Activated CD4-positive, alpha-beta T cell treated with anti-CD3 and anti-CD28 coated beads, Interleukin-2, amount 10 ng/mL, durations not matched to agents 7 days and 5 days (primary cell): Measurements from ENCODE around the gene GRK5. TPM values are rescaled to one million over a fixed set of nuclear protein-coding genes. Genes with fewer than 3 reads are reported as not detected.

Experiments
- CTCF ChIA-PET: fragments of 350-600 bp; sonication (Branson Sonifier 250); formaldehyde crosslinking; loops from one replicate; lab custom pipeline; 2021; ENCODE audit warnings: antibody characterized with exemption; lab: Charles Lee
- POLR2A ChIA-PET: fragments of 350-600 bp; sonication (Branson Sonifier 250); formaldehyde crosslinking; loops from one replicate; lab custom pipeline; 2021; ENCODE audit warnings: antibody characterized with exemption; lab: Charles Lee
- DNase-seq: peaks from one replicate; pipeline ENCODE4 v3.0.0-alpha.2; 2020
- H3K27ac Mint-ChIP-seq: one replicate; pipeline ENCODE4 v1.8.0; 2021; ENCODE audit warnings: mild to moderate bottlenecking, moderate library complexity, mixed read lengths
- H3K27me3 Mint-ChIP-seq: one replicate; pipeline ENCODE4 v1.8.0; 2021; ENCODE audit warnings: mixed read lengths
- H3K36me3 Mint-ChIP-seq: one replicate; pipeline ENCODE4 v1.8.0; 2021; ENCODE audit warnings: low read depth, mixed read lengths
- H3K4me1 Mint-ChIP-seq: one replicate; pipeline ENCODE4 v1.8.0; 2021; ENCODE audit warnings: mixed read lengths
- H3K4me3 Mint-ChIP-seq: one replicate; pipeline ENCODE4 v1.8.0; 2021; ENCODE audit warnings: mild to moderate bottlenecking, moderate library complexity, mixed read lengths
- H3K9me3 Mint-ChIP-seq: one replicate; pipeline ENCODE4 v1.8.0; 2021; ENCODE audit warnings: mixed read lengths
- total RNA-seq, 2 experiments: library from RNA; stranded (reverse); gene quantifications; one replicate each; pipeline ENCODE4 v1.2.3, GENCODE V29; 2021

Gene GRK5
- total RNA-seq, 2 experiments from 2014 or later: 26.0 to 27.5 TPM

DNA sequence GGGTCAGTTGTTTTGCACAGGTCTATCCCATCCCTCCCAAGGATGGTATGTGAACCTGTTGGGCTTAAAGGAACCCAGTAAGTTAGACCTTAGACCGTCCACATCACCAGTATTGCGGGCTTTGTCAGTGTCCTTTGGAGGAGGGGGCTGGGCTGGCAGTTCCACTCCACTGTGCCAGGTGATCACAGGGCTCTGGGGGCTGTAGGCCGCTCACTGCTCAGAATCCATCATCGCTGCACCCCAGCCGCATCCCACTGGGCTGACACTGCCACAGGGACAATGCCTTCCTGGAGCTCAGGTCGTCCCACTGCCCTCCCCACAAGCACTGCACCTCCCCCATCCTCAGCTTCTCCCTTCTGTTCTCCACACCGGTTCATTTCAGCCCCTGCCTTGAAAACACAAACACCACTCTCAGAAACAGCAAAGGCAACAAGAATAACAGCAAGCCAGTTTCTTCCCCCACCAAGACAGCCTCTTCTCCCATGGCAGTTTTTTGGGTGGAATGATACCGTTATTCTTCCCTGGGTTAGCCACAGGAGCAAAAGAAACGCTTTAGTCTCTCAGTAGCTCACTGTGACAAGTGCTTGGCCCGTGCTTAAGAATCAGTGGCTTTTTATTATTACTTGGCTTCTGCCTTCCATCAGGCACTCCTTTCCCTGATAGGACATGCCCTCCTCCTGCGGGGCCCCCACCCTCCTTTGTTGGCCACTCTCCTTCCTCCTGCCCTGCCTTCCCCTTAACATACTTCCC is 111.2 kb downstream of the GRK5 start:
- no peaks in the 10 kb centered on the region for H3K9me3 Mint-ChIP-seq
- H3K27ac Mint-ChIP-seq: no peak overlapping the region
- no peaks in the 10 kb centered on the region for H3K36me3 Mint-ChIP-seq
- H3K4me3 Mint-ChIP-seq: no peak overlapping the region
- no peak for DNase-seq
- H3K4me1 Mint-ChIP-seq: peaks cover 34% of the 10 kb centered on the region
- POLR2A ChIA-PET: no interaction called here
- CTCF ChIA-PET: interaction anchor here (1.0 to 1.2 kb wide), 2 partner anchors 12 to 71 kb away, joined by 3 to 5 read pairs; no protein-coding TSS in a partner anchor
- H3K27me3 Mint-ChIP-seq: peaks cover 19% of the 10 kb centered on the region

GRCh38 chr10:119319161-119319919 is 112.0 kb downstream of the GRK5 start:
- no peaks in the 10 kb centered on the region for H3K9me3 Mint-ChIP-seq
- POLR2A ChIA-PET: no interaction called here
- peaks cover 26% of the 10 kb centered on the region for H3K4me1 Mint-ChIP-seq

GRCh38 chr10:119319920-119320258 is 112.5 kb downstream of the GRK5 start:
- CTCF ChIA-PET: interaction anchor here (0.6 kb wide), 1 partner anchor 174 kb away, joined by 3 read pairs; no protein-coding TSS in a partner anchor

More at GRCh38 chr10:119319161-119319919, 112.0 kb downstream of the GRK5 start:
- Mint-ChIP-seq H3K36me3 (no peaks in the 10 kb centered on the region), H3K4me3 (no peak overlapping the region), H3K27me3 (peaks cover 19% of the 10 kb centered on the region), H3K27ac (no peak overlapping the region)
- DNase-seq: no peak
- CTCF ChIA-PET: interaction anchor here (0.6 to 1.2 kb wide), 3 partner anchors 13 to 175 kb away, joined by 3 to 5 read pairs (median 3); no protein-coding TSS in a partner anchor

DNA sequence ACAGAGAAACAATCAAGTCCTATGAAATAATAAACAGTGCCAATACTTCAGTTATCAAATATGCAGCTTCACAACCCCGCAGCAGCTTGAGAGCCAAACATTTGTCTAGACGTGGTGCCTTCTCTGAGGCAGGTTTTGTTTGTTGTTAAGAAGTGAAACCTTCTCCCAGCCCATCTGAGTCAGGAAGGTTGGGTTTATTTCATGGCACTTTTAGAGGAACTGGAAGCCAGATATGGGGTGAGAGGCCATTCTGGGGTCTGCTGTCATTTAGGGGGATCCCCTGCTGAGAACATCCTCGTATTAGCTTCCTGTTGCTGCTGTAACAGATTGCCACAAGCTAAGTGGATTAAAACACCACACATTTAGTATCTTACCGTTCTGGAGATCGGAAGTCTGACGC is 113.6 kb downstream of the GRK5 start:
- Mint-ChIP-seq H3K36me3 (no peaks in the 10 kb centered on the region), H3K27ac (no peak overlapping the region), H3K4me3 (no peak overlapping the region), H3K4me1 (peaks cover 11% of the 10 kb centered on the region), H3K27me3 (peaks cover 15% of the 10 kb centered on the region), H3K9me3 (no peaks in the 10 kb centered on the region)
- ChIA-PET POLR2A (no interaction called here), CTCF (no interaction called here)
- no peak for DNase-seq

More at GRCh38 chr10:119319920-119320258, 112.5 kb downstream of the GRK5 start:
- POLR2A ChIA-PET: no interaction called here
- Mint-ChIP-seq H3K9me3 (no peaks in the 10 kb centered on the region), H3K4me1 (peaks cover 22% of the 10 kb centered on the region), H3K4me3 (no peak overlapping the region), H3K27ac (no peak overlapping the region), H3K27me3 (peaks cover 19% of the 10 kb centered on the region), H3K36me3 (no peaks in the 10 kb centered on the region)
- DNase-seq: no peak

GRCh38 chr10:119323085-119324016 is 116.0 kb downstream of the GRK5 start:
- H3K27me3 Mint-ChIP-seq: peaks cover 6% of the 10 kb centered on the region
- H3K4me1 Mint-ChIP-seq: peaks cover 8% of the 10 kb centered on the region
- no peak for DNase-seq
- CTCF ChIA-PET: interaction anchor here (0.6 to 1.1 kb wide), 2 partner anchors 116 to 126 kb away, joined by 3 to 4 read pairs; partner anchors contain the start of gene GRK5
- H3K36me3 Mint-ChIP-seq: no peaks in the 10 kb centered on the region
- H3K9me3 Mint-ChIP-seq: no peaks in the 10 kb centered on the region
- POLR2A ChIA-PET: no interaction called here
- no peak overlapping the region for H3K4me3 Mint-ChIP-seq
- no peak overlapping the region for H3K27ac Mint-ChIP-seq

- Mint-ChIP-seq H3K4me3 (no peak overlapping the region), H3K4me1 (peaks cover 7% of the 10 kb centered on the region), H3K27ac (no peak overlapping the region), H3K9me3 (no peaks in the 10 kb centered on the region), H3K36me3 (no peaks in the 10 kb centered on the region), H3K27me3 (no peaks in the 10 kb centered on the region)
- ChIA-PET CTCF (interaction anchor here (1.0 kb wide), 1 partner anchor 9 kb away, joined by 3 read pairs; no protein-coding TSS in a partner anchor), POLR2A (no interaction called here)
- no peak for DNase-seq
Measured at GRCh38 chr10:119325131-119325530, 117.8 kb downstream of the GRK5 start.

GRCh38 chr10:119326167-119326566 is 118.8 kb downstream of the GRK5 start:
- ChIA-PET CTCF (interaction anchor here (0.5 to 1.0 kb wide), 2 partner anchors 10 to 105 kb away, joined by 3 read pairs; no protein-coding TSS in a partner anchor), POLR2A (no interaction called here)
- no peak overlapping the region for H3K27ac Mint-ChIP-seq

DNA sequence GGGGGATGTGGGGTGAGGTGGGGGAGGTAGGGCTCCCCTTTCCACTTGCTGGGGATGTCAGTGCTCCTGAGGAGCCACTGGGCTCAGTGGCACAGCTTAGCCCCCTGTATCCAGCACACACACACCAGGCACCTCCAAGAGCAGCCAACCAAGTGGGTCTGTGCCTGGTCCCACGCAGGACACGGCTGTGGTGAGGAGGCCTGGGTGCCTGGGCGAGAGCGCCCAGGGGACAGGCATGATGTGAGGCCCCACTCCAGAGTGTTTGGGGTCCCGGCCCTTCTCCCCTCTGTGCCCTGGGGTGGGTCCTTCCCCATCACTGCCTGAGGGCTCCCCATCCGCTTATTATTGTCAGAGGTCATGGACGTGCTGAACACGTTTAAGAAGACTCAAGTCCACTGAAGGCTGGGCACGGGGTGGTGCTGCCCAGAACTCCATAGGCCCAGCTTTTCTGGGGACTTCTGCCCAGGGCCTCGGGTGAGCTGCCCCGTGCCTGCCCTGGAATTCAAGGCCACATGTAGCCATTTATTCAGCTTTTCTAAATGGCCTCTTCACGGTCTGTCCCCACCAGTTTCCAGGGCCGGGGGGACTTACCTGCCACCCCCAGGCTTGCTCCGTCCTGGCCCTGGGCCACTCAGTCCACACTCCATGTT is 119.8 kb downstream of the GRK5 start:
- ChIA-PET POLR2A (no interaction called here), CTCF (interaction anchor here (0.5 kb wide), 1 partner anchor 398 kb away, joined by 3 read pairs; the partner anchor contains the start of gene INPP5F)
- Mint-ChIP-seq H3K9me3 (no peaks in the 10 kb centered on the region), H3K36me3 (no peaks in the 10 kb centered on the region), H3K27ac (no peak overlapping the region), H3K4me1 (no peaks in the 10 kb centered on the region), H3K4me3 (no peak overlapping the region), H3K27me3 (no peaks in the 10 kb centered on the region)
- no peak for DNase-seq

More at GRCh38 chr10:119326167-119326566, 118.8 kb downstream of the GRK5 start:
- peaks cover 3% of the 10 kb centered on the region for H3K4me1 Mint-ChIP-seq
- H3K27me3 Mint-ChIP-seq: no peaks in the 10 kb centered on the region
- DNase-seq: no peak
- no peaks in the 10 kb centered on the region for H3K36me3 Mint-ChIP-seq
- H3K9me3 Mint-ChIP-seq: no peaks in the 10 kb centered on the region
- H3K4me3 Mint-ChIP-seq: no peak overlapping the region

DNA sequence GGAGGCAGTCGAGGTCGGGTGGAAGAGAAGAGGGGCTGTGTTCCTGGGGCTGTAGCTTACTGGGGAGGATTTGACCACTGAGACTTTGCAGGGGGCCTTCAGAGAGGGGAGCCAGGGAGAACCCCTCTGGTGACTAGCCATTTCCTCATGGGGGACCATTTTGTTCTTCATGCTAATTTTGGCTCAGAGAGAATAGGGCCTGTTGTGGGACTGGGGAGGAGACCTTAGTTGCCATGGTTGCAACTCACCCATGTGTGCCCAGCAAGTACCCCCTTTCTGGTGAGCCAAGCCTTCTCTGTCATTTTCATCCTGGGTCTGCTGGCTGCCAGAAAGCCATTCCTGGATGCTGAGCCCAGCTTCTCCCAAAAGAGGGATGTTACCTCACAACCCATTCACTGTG is 120.9 kb downstream of the GRK5 start:
- Mint-ChIP-seq H3K4me3 (no peak overlapping the region), H3K27me3 (no peaks in the 10 kb centered on the region), H3K36me3 (no peaks in the 10 kb centered on the region), H3K4me1 (peaks cover 7% of the 10 kb centered on the region), H3K27ac (no peak overlapping the region), H3K9me3 (no peaks in the 10 kb centered on the region)
- CTCF ChIA-PET: interaction anchor here (0.9 kb wide), 1 partner anchor 161 kb away, joined by 3 read pairs; no protein-coding TSS in a partner anchor
- POLR2A ChIA-PET: no interaction called here
- no peak for DNase-seq

GRCh38 chr10:119330342-119330741 is 123.0 kb downstream of the GRK5 start:
- Mint-ChIP-seq H3K27me3 (no peaks in the 10 kb centered on the region), H3K4me3 (no peak overlapping the region), H3K9me3 (no peaks in the 10 kb centered on the region), H3K4me1 (peaks cover 12% of the 10 kb centered on the region), H3K27ac (no peak overlapping the region), H3K36me3 (no peaks in the 10 kb centered on the region)
- ChIA-PET CTCF (interaction anchor here (1.1 kb wide), 1 partner anchor 9 kb away, joined by 3 read pairs; no protein-coding TSS in a partner anchor), POLR2A (no interaction called here)
- DNase-seq: no peak

DNA sequence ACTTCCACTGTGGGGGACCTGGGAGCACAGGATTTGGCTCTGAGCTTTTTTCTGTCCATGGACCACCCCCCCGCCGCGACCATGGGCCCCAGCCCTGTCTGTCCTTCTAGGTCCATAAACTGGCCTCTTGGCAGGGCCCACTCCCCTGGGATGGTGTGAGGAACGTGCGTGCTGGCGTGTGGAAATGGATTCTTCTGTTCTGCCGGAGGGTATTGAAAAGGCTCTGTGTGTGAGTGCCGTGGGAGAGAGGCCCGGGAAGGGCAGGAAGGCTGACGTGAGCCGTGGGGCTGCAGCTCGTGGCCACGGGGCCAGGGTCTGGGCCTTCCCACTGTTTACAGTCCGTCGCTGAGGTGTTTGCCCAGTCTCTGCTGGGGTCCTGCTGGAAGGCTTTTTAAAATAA is 123.7 kb downstream of the GRK5 start:
- POLR2A ChIA-PET: no interaction called here
- Mint-ChIP-seq H3K36me3 (peaks cover 2% of the 10 kb centered on the region), H3K27me3 (no peaks in the 10 kb centered on the region), H3K9me3 (no peaks in the 10 kb centered on the region), H3K27ac (no peak overlapping the region), H3K4me1 (peaks cover 12% of the 10 kb centered on the region), H3K4me3 (no peak overlapping the region)
- no peak for DNase-seq
- CTCF ChIA-PET: no interaction called here
